ENCODE measurements around the gene ZFP28.

The ZFP28 gene

GRCh38 chr19:56567274-56568120 is 28.7 kb downstream of the ZFP28 start, which contains the start of gene ZNF470 (continued):
- TF ChIP-seq, protein P1, sequence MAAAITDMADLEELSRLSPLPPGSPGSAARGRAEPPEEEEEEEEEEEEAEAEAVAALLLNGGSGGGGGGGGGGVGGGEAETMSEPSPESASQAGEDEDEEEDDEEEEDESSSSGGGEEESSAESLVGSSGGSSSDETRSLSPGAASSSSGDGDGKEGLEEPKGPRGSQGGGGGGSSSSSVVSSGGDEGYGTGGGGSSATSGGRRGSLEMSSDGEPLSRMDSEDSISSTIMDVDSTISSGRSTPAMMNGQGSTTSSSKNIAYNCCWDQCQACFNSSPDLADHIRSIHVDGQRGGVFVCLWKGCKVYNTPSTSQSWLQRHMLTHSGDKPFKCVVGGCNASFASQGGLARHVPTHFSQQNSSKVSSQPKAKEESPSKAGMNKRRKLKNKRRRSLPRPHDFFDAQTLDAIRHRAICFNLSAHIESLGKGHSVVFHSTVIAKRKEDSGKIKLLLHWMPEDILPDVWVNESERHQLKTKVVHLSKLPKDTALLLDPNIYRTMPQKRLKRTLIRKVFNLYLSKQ (tag by site-specific recombination; IDR thresholded peaks at IDR 0.05; ENCODE audit: borderline replicate concordance), result no peak
- TF ChIP-seq, protein P2, sequence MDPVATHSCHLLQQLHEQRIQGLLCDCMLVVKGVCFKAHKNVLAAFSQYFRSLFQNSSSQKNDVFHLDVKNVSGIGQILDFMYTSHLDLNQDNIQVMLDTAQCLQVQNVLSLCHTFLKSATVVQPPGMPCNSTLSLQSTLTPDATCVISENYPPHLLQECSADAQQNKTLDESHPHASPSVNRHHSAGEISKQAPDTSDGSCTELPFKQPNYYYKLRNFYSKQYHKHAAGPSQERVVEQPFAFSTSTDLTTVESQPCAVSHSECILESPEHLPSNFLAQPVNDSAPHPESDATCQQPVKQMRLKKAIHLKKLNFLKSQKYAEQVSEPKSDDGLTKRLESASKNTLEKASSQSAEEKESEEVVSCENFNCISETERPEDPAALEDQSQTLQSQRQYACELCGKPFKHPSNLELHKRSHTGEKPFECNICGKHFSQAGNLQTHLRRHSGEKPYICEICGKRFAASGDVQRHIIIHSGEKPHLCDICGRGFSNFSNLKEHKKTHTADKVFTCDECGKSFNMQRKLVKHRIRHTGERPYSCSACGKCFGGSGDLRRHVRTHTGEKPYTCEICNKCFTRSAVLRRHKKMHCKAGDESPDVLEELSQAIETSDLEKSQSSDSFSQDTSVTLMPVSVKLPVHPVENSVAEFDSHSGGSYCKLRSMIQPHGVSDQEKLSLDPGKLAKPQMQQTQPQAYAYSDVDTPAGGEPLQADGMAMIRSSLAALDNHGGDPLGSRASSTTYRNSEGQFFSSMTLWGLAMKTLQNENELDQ (tag by site-specific recombination; IDR thresholded peaks at IDR 0.05; ENCODE audit: low read depth), result no peak
- TF ChIP-seq KLF8 (tag by site-specific recombination; IDR thresholded peaks at IDR 0.05), result peak; percentile 94
- TF ChIP-seq, protein P3, sequence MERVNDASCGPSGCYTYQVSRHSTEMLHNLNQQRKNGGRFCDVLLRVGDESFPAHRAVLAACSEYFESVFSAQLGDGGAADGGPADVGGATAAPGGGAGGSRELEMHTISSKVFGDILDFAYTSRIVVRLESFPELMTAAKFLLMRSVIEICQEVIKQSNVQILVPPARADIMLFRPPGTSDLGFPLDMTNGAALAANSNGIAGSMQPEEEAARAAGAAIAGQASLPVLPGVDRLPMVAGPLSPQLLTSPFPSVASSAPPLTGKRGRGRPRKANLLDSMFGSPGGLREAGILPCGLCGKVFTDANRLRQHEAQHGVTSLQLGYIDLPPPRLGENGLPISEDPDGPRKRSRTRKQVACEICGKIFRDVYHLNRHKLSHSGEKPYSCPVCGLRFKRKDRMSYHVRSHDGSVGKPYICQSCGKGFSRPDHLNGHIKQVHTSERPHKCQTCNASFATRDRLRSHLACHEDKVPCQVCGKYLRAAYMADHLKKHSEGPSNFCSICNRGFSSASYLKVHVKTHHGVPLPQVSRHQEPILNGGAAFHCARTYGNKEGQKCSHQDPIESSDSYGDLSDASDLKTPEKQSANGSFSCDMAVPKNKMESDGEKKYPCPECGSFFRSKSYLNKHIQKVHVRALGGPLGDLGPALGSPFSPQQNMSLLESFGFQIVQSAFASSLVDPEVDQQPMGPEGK (tag by site-specific recombination; IDR thresholded peaks at IDR 0.05), result peak; percentile 77
- no peak for TF ChIP-seq ZNF274 (IDR thresholded peaks at IDR 0.05; ENCODE audit: low read length)
- TF ChIP-seq ZNF274 (tag by site-specific recombination; IDR thresholded peaks at IDR 0.05; ENCODE audit: borderline replicate concordance), result no peak
- no peak for TF ChIP-seq ZSCAN16 (tag by site-specific recombination; IDR thresholded peaks at IDR 0.05)
- TF ChIP-seq ZNF510 (tag by site-specific recombination; IDR thresholded peaks at IDR 0.05; ENCODE audit: insufficient replicate concordance), result no peak
- TF ChIP-seq BCL11A (tag by site-specific recombination; IDR thresholded peaks at IDR 0.05; ENCODE audit: low read depth), result no peak
- peak; percentile 60; the same call in 1 of the 2 replicates for TF ChIP-seq ZNF692 (tag by site-specific recombination; IDR thresholded peaks at IDR 0.05)
- TF ChIP-seq PRDM1 (tag by site-specific recombination; IDR thresholded peaks at IDR 0.05), result no peak
- TF ChIP-seq ZBTB17 (tag by site-specific recombination; IDR thresholded peaks at IDR 0.05), result peak; percentile 71
- TF ChIP-seq KLF9 (tag by site-specific recombination; IDR thresholded peaks at IDR 0.05; ENCODE audit: low read depth), result peak; percentile 97
- no peak for TF ChIP-seq ZNF311 (tag by site-specific recombination; IDR thresholded peaks at IDR 0.05; ENCODE audit: borderline replicate concordance)
- no peak for TF ChIP-seq IKZF3 (tag by site-specific recombination; IDR thresholded peaks at IDR 0.05)
- 0 out of 2 replicates have a peak, but pooled peaks have one; percentile 36 for TF ChIP-seq ZNF518A (tag by site-specific recombination; conservative IDR thresholded peaks at IDR 0.05; ENCODE audit: low read depth)
- TF ChIP-seq ZNF433 (tag by site-specific recombination; IDR thresholded peaks at IDR 0.05; ENCODE audit: low read depth), result no peak
- TF ChIP-seq SCRT1 (tag by site-specific recombination; IDR thresholded peaks at IDR 0.05; ENCODE audit: borderline replicate concordance), result no peak
- peak; percentile 31; the same call in 1 of the 2 replicates for TF ChIP-seq ZIC2 (tag by site-specific recombination; IDR thresholded peaks at IDR 0.05)
- no peak for TF ChIP-seq ZNF843 (tag by site-specific recombination; IDR thresholded peaks at IDR 0.05)
- TF ChIP-seq ZNF555 (tag by site-specific recombination; conservative IDR thresholded peaks at IDR 0.05), result no peak
- no peak for TF ChIP-seq REST (tag by site-specific recombination; IDR thresholded peaks at IDR 0.05)

Data from HEK293 (cell line).